ENCODE measurements around the gene PLD6. TPM values are rescaled to one million over a fixed set of nuclear protein-coding genes. Genes with fewer than 3 reads are reported as not detected.

The PLD6 gene
- total RNA-seq, 1 experiment from 2014 or later, result 11.6 TPM

GRCh38 chr17:17204635-17205231 is 1.4 kb downstream of the PLD6 start:
- TF ChIP-seq CTCF (conservative IDR thresholded peaks at IDR 0.05; ENCODE audit: low read depth, low read length), result no peak
- no peak for TF ChIP-seq EZH2 (IDR thresholded peaks at IDR 0.05; ENCODE audit: low read length, unreplicated experiment)
- TF ChIP-seq EZH2phosphoT487 (IDR thresholded peaks at IDR 0.05; ENCODE audit: borderline replicate concordance, low read length), result no peak
- Histone ChIP-seq H3K27ac (ENCODE audit: low read length) (no peak overlapping the region), H3K9ac (ENCODE audit: low read length) (peak overlapping the region; percentile 66), H3K79me2 (ENCODE audit: low read length) (peaks cover 36% of the 10 kb centered on the region), H4K20me1 (ENCODE audit: low read length) (no peaks in the 10 kb centered on the region), H3K4me3 (ENCODE audit: low read length) (peak overlapping the region; percentile 72), H3K27me3 (ENCODE audit: low read length) (no peaks in the 10 kb centered on the region), H3K4me1 (ENCODE audit: insufficient read depth, low read length) (peaks cover 25% of the 10 kb centered on the region), H3K36me3 (ENCODE audit: low read depth, low read length) (peaks cover 8% of the 10 kb centered on the region; the same call in 1 of the 2 replicates), H3K9me2 (replicated peaks; ENCODE audit: low read length) (no peaks in the 10 kb centered on the region), H2AFZ (ENCODE audit: low read length) (peak overlapping the region; percentile 84), H3K9me3 (ENCODE audit: low read length) (no peaks in the 10 kb centered on the region), H3F3A (ENCODE audit: low read length, unreplicated experiment) (peaks cover 17% of the 10 kb centered on the region), H3K4me2 (ENCODE audit: low read length) (peak overlapping the region; percentile 99)
- no peak for ATAC-seq
- CTCF ChIA-PET, result no interaction called here
- no peak for DNase-seq
- POLR2A ChIA-PET (ENCODE audit: unreplicated experiment), result no interaction called here
- BruUV-seq (replicated peaks), result no TSS peak
- intact Hi-C loops (cut with micrococcal nuclease), result no loop called here

- no peak for TF ChIP-seq CTCF (conservative IDR thresholded peaks at IDR 0.05; ENCODE audit: low read depth, low read length)
- no peak for TF ChIP-seq EZH2 (IDR thresholded peaks at IDR 0.05; ENCODE audit: low read length, unreplicated experiment)
- TF ChIP-seq EZH2phosphoT487 (IDR thresholded peaks at IDR 0.05; ENCODE audit: borderline replicate concordance, low read length), result no peak
- H3K4me3 ChIP-seq (ENCODE audit: low read length), result peak overlapping the region; percentile 72
- H3F3A ChIP-seq (ENCODE audit: low read length, unreplicated experiment), result peaks cover 16% of the 10 kb centered on the region
- H4K20me1 ChIP-seq (ENCODE audit: low read length), result no peaks in the 10 kb centered on the region
- DNase-seq (no peak), ATAC-seq (no peak)
- peaks cover 36% of the 10 kb centered on the region for H3K79me2 ChIP-seq (ENCODE audit: low read length)
- H3K9ac ChIP-seq (ENCODE audit: low read length), result peak overlapping the region; percentile 66; the same call in 1 of the 2 replicates
- peaks cover 25% of the 10 kb centered on the region for H3K4me1 ChIP-seq (ENCODE audit: insufficient read depth, low read length)
- intact Hi-C loops (cut with micrococcal nuclease), result no loop called here
- no peak overlapping the region for H3K27ac ChIP-seq (ENCODE audit: low read length)
- no peaks in the 10 kb centered on the region for H3K9me2 ChIP-seq (replicated peaks; ENCODE audit: low read length)
- H3K36me3 ChIP-seq (ENCODE audit: low read depth, low read length), result peaks cover 8% of the 10 kb centered on the region; the same call in 1 of the 2 replicates
- CTCF ChIA-PET, result no interaction called here
- peak overlapping the region; percentile 99 for H3K4me2 ChIP-seq (ENCODE audit: low read length)
- no peaks in the 10 kb centered on the region for H3K27me3 ChIP-seq (ENCODE audit: low read length)
- no peaks in the 10 kb centered on the region for H3K9me3 ChIP-seq (ENCODE audit: low read length)
- BruUV-seq (replicated peaks), result no TSS peak
- POLR2A ChIA-PET (ENCODE audit: unreplicated experiment), result no interaction called here
- H2AFZ ChIP-seq (ENCODE audit: low read length), result no peak overlapping the region
Observed at GRCh38 chr17:17204041-17204591, 2.0 kb downstream of the PLD6 start.

GRCh38 chr17:17203173-17203730 is 2.9 kb downstream of the PLD6 start:
- peaks cover 8% of the 10 kb centered on the region; the same call in 1 of the 2 replicates for H3K36me3 ChIP-seq (ENCODE audit: low read depth, low read length)
- POLR2A ChIA-PET (ENCODE audit: unreplicated experiment), result no interaction called here
- BruUV-seq (replicated peaks), result no TSS peak
- H3K4me3 ChIP-seq (ENCODE audit: low read length), result no peak overlapping the region; the same call in 1 of the 2 replicates
- H3K4me1 ChIP-seq (ENCODE audit: insufficient read depth, low read length), result peaks cover 25% of the 10 kb centered on the region
- ATAC-seq (no peak), DNase-seq (no peak)
- no peaks in the 10 kb centered on the region for H4K20me1 ChIP-seq (ENCODE audit: low read length)
- intact Hi-C loops (cut with micrococcal nuclease), result no loop called here
- peaks cover 13% of the 10 kb centered on the region for H3F3A ChIP-seq (ENCODE audit: low read length, unreplicated experiment)
- no peak overlapping the region for H3K27ac ChIP-seq (ENCODE audit: low read length)
- no peaks in the 10 kb centered on the region for H3K27me3 ChIP-seq (ENCODE audit: low read length)
- H3K9me3 ChIP-seq (ENCODE audit: low read length), result no peaks in the 10 kb centered on the region
- CTCF ChIA-PET, result no interaction called here
- no peak overlapping the region for H3K9ac ChIP-seq (ENCODE audit: low read length)
- no peak overlapping the region for H2AFZ ChIP-seq (ENCODE audit: low read length)
- H3K4me2 ChIP-seq (ENCODE audit: low read length), result peak overlapping the region; percentile 99
- TF ChIP-seq EZH2phosphoT487 (IDR thresholded peaks at IDR 0.05; ENCODE audit: borderline replicate concordance, low read length) (no peak), EZH2 (IDR thresholded peaks at IDR 0.05; ENCODE audit: low read length, unreplicated experiment) (no peak), CTCF (conservative IDR thresholded peaks at IDR 0.05; ENCODE audit: low read depth, low read length) (no peak)
- H3K79me2 ChIP-seq (ENCODE audit: low read length), result peaks cover 36% of the 10 kb centered on the region
- H3K9me2 ChIP-seq (replicated peaks; ENCODE audit: low read length), result no peaks in the 10 kb centered on the region

Data from PC-3 (cell line).